HPDE6-E6E7 (cell line): ENCODE data around the gene PCDHGA10.
"Not testable (repeated sequence)": the region's sequence is repeated elsewhere in the genome, so short reads cannot be mapped to it uniquely, and the experiment has no call there.

ENCODE experiments used
- DNase-seq: peaks from one replicate; pipeline ENCODE4 v3.0.0; 2011; ENCODE audit warnings: missing footprints; ENCODE audit errors: extremely low spot score

PCDHGA10 gene

DNA sequence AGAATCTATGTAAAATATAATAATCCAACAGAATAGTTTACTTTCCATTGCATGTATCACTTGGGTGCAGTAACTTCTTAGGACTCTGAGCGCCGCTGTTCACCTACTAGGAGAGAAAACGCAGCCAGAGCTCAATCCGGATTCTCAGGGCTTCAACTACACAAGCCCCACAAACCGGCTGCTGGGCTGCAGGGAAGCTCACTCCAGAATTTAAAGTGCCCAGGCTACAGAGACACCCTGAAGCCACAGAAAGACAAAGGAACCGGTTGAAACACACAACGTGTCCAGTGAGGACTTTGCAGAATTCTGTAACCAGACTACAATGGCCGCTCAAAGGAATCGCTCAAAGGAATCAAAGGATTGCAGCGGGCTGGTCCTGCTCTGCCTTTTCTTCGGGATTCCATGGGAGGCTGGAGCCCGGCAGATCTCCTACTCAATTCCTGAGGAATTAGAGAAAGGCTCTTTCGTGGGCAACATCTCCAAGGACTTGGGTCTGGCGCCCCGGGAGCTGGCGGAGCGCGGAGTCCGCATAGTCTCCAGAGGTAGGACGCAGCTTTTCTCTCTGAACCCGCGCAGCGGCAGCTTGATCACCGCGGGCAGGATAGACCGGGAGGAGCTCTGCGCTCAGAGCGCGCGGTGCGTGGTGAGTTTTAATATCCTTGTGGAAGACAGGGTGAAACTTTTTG lies at the start of gene PCDHGA10:
TSS of gene PCDHGA10 (plus strand) at position 134 of the 686 bp plus-strand sequence. CDS start at position 323, 189 bp downstream.
- peak; percentile 59 for DNase-seq

DNA sequence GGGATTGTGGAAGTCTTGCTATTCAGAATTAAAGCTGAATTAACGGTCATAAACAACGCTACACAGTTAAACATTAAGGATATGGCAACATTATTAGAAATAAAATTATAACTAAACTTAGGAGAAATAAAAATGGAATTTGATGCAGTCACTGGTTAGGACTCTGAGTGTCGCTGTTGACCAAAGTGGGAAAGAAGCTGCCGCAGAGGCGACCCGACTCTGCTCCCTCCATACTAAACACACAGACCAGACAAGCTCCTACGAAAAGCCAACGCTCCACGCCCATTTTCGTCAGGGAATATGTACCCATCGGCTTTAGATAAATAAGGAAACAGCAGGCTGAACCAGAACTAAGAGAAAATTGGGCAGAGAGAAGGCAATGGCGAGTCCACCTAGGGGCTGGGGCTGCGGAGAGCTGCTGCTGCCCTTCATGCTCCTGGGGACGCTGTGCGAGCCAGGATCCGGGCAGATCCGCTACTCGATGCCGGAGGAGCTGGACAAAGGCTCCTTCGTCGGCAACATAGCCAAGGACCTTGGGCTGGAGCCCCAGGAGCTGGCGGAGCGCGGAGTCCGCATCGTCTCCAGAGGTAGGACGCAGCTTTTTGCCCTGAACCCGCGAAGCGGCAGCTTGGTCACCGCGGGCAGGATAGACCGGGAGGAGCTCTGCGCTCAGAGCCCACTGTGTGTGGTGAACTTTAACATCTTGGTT lies 48.7 kb upstream of the PCDHGA10 start, which contains the start of gene PCDHGA5:
TSS of gene PCDHGA5 (plus strand) at position 211 of the 709 bp plus-strand sequence. CDS start at position 380, 169 bp downstream.
- no peak for DNase-seq

DNA sequence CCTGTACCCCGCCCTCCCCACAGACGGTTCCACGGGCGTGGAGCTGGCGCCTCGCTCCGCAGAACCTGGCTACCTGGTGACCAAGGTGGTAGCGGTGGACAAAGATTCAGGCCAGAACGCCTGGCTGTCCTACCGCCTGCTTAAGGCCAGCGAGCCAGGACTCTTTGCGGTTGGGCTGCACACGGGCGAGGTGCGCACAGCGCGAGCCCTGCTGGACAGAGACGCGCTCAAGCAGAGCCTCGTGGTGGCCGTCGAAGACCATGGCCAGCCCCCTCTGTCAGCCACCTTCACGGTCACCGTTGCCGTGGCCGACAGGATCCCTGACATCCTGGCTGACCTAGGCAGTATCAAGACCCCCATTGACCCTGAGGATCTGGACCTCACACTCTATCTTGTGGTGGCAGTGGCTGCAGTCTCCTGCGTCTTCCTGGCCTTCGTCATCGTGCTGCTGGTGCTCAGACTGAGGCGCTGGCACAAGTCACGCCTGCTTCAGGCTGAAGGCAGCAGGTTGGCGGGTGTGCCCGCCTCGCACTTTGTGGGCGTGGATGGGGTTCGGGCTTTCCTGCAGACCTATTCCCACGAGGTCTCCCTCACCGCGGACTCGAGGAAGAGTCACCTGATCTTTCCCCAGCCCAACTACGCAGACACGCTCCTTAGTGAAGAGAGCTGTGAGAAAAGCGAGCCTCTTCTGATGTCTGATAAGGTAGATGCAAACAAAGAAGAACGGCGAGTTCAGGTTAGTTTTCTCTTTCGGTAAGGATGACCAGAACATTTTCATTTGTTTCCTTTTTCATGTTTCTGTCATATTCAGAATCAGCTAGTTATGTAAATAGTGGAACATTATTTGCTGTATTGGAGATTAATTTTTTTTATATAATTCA lies 46.5 kb upstream of the PCDHGA10 start:
- no peak for DNase-seq

DNA sequence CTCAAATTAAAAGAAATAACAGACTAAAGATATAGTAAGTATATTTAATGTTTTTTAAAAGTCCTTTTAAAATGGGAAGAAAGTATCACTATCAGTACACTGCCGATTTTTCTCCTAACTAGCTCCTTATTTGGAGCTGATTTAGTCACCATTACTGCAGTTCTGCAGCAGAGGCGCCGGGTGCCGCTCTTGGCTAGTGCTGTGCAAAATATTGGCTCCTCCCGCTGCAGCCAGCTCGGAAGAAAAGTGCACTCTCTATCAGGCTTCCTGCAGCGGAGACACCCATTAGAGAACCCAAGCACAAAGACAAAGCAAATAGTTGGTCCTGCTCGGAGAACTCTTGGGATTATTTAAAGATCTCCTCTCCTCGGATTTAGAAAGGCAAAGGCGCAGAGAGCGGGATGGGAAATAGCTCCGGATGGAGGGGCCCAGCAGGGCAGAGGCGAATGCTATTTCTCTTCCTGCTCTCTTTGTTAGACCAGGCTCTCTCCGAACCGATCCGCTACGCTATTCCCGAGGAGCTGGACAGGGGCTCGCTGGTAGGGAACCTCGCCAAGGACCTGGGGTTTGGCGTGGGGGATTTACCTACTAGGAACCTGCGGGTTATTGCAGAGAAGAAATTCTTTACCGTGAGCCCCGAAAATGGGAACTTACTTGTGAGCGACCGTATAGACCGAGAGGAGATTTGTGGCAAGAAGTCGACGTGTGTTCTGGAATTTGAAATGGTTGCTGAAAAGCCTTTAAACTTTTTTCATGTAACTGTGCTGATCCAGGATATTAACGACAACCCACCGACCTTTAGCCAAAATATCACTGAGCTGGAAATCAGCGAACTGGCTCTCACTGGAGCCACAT lies 42.6 kb upstream of the PCDHGA10 start, which contains the start of gene PCDHGB3:
TSS of gene PCDHGB3 (plus strand) at position 249 of the 855 bp plus-strand sequence. CDS start at position 402, 153 bp downstream.
- DNase-seq: no peak

DNA sequence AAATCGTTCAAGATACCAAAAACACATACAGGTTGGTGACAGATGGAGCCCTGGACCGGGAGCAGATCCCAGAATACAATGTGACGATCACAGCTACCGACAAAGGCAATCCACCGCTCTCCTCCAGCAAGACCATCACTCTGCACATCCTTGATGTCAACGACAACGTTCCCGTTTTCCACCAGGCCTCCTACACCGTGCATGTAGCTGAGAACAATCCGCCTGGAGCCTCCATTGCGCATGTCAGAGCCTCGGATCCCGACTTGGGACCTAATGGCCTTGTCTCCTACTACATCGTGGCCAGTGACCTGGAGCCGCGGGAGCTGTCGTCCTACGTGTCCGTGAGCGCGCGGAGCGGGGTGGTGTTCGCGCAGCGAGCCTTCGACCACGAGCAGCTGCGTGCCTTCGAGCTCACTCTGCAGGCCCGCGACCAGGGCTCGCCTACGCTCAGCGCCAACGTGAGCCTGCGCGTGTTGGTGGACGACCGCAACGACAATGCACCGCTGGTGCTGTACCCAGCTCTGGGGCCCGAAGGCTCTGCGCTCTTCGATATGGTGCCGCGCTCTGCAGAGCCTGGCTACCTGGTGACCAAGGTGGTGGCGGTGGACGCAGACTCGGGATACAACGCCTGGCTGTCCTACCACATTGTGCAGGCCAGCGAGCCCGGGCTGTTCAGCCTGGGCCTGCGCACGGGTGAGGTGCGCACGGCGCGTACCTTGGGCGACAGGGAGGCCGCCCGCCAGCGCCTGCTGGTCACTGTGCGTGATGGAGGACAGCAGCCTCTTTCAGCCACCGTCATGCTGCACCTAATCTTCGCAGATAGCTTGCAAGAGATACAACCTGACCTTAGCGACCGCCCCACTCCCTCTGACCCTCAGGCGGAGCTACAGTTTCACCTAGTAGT lies 41.0 kb upstream of the PCDHGA10 start:
- DNase-seq: no peak

DNA sequence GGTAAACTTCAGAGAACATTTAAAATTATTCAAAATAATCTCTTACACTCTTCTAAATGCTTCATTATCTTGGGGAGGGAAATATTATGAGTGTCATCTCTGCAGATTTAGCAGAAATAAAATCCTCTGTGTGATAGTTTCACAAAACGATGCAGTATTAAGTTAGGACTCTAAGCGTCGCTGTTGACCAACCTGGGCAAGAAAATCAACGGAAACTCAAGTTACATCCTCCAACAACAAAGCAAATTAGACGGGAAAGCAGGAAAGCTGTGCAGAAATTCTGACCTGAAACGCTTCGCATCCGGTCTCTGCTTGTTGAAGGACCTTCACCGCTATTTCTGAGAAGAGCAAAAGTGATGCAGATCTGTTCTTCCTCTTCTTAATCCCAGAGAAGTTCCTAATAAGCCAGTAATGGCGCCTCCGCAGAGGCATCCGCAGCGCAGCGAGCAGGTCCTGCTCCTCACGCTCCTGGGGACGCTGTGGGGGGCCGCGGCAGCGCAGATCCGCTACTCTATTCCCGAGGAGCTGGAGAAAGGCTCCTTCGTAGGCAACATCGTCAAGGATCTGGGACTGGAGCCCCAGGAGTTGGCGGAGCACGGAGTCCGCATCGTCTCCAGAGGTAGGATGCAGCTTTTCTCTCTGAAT lies 39.0 kb upstream of the PCDHGA10 start, which contains the start of gene PCDHGA6:
TSS of gene PCDHGA6 (plus strand) at position 219 of the 645 bp plus-strand sequence. CDS start at position 412, 193 bp downstream.
- DNase-seq: no peak

DNA sequence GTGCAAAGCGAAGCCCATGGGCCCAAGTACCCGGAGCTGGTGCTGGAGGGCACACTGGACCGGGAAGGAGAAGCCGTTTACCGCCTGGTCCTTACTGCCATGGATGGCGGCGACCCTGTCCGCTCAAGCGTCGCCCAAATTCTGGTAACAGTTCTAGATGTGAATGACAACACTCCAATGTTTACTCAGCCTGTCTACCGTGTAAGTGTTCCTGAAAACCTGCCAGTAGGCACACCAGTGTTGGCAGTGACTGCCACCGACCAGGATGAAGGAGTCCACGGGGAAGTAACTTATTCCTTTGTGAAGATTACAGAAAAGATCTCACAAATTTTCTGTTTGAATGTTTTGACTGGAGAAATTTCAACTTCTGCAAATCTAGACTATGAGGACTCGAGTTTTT lies 38.2 kb upstream of the PCDHGA10 start:
- no peak for DNase-seq

DNA sequence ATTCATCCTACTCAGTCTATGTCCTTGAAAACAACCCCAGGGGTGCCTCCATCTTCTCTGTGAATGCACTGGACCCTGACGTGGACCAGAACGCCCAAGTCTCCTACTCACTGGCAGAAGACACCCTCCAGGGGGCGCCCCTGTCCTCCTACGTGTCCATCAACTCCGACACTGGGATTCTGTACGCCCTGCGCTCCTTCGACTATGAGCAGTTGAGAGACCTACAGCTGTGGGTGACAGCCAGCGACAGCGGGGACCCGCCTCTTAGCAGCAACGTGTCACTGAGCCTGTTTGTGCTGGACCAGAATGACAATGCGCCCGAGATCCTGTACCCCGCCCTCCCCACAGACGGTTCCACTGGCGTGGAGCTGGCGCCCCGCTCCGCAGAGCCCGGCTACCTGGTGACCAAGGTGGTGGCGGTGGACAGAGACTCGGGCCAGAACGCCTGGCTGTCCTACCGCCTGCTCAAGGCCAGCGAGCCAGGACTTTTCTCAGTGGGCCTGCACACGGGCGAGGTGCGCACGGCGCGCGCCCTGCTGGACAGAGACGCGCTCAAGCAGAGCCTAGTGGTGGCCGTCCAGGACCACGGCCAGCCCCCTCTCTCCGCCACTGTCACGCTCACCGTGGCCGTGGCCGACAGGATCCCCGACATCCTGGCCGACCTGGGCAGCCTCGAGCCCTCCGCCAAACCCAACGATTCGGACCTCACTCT lies 37.2 kb upstream of the PCDHGA10 start:
- not testable (repeated sequence) for DNase-seq

DNA sequence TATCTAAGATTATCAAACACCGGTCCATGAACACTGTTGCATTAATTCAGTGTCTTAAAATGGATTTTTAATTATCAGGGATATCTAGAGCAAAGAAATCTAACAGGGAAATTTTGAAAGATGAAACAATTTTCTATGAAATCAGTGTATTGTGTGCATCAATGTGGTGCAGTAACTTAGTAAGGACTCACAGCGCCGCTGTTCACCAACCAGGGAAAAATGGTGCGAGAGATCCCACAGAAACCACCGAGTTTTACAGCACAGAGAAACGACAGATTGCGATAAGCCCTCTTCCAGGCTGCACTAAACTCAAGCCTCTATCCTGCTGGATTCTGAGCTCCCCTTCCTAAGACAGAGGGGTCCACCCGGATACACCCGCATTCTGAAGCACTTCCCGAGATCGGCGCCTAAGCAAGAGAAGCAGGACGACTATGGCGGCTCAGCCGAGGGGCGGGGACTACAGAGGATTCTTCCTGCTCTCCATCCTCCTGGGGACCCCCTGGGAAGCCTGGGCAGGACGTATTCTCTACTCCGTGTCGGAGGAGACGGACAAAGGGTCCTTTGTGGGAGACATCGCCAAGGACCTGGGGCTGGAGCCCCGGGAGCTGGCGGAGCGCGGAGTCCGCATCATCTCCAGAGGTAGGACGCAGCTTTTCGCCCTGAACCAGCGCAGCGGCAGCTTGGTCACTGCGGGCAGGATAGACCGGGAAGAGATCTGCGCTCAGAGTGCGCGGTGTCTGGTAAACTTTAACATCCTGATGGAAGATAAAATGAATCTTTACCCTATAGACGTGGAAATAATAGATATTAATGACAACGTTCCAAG lies 30.1 kb upstream of the PCDHGA10 start, which contains the start of gene PCDHGA7:
TSS of gene PCDHGA7 (plus strand) at position 274 of the 826 bp plus-strand sequence. CDS start at position 432, 158 bp downstream.
- no peak for DNase-seq

DNA sequence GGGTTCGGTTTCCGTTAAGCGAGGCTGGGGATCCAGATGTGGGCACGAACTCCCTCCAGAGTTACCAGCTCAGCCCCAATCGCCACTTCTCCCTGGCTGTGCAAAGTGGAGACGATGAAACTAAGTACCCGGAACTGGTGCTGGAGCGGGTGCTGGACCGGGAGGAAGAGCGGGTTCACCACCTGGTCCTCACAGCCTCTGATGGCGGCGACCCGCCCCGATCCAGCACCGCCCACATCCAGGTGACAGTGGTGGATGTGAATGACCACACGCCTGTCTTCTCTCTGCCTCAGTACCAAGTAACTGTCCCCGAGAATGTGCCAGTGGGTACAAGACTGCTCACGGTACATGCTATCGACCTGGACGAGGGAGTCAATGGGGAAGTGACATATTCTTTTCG lies 29.4 kb upstream of the PCDHGA10 start:
- DNase-seq: no peak

DNA sequence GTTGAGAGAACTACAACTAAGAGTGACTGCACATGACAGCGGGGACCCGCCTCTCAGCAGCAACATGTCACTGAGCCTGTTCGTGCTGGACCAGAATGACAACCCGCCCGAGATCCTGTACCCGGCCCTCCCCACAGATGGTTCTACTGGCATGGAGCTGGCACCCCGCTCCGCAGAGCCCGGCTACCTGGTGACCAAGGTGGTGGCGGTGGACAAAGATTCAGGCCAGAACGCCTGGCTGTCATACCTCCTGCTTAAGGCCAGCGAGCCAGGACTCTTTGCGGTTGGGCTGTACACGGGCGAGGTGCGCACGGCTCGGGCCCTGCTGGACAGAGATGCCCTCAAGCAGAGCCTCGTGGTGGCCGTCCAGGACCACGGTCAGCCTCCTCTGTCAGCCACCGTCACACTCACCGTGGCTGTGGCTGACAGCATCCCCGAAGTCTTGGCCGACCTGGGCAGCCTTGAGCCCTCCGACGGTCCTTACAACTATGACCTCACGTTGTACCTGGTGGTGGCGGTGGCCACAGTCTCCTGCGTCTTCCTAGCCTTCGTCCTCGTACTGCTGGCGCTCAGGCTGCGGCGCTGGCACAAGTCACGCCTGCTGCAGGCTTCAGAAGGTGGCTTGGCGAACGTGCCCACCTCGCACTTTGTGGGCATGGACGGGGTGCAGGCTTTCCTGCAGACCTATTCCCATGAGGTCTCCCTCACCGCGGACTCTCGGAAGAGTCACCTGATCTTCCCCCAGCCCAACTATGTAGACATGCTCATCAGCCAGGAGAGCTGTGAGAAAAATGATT lies 28.1 kb upstream of the PCDHGA10 start:
- DNase-seq: no peak

DNA sequence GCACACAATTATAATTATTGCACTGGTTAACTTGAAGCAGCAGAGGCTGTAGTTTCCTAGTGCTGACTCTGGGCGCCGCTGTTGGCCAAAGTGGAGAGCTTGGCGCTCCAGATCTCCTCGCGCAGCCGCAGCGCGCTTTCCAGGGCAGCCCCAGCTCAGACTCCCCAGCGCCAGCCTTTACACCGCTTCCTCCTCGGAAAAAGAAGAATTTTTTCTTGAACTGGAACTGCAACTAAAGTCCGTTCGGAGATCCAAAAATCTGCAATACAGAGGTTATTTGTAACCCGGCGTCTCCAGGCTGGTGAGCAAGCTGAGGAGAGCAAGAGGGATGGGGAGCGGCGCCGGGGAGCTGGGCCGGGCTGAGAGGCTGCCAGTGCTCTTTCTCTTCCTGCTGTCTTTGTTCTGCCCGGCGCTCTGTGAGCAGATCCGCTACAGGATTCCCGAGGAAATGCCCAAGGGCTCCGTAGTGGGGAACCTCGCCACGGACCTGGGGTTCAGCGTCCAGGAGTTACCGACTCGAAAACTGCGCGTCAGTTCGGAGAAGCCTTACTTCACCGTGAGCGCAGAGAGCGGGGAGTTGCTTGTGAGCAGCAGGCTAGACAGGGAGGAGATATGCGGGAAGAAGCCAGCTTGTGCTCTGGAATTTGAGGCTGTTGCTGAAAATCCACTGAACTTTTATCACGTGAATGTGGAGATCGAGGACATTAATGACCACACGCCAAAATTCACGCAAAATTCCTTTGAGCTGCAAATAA lies 25.1 kb upstream of the PCDHGA10 start, which contains the start of gene PCDHGB4:
TSS of gene PCDHGB4 (plus strand) at position 142 of the 755 bp plus-strand sequence. CDS start at position 329, 187 bp downstream.
- not testable (repeated sequence) for DNase-seq

DNA sequence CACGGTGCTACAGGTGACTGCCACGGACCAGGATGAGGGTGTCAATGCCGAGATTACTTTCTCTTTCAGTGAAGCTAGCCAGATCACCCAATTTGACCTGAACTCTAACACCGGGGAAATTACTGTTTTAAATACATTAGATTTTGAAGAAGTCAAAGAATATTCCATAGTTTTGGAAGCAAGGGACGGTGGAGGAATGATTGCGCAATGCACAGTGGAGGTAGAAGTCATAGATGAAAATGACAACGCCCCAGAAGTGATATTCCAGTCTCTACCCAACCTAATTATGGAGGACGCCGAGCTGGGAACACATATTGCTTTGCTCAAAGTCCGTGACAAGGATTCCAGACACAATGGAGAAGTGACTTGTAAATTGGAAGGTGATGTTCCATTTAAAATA lies 24.1 kb upstream of the PCDHGA10 start:
- no peak for DNase-seq

DNA sequence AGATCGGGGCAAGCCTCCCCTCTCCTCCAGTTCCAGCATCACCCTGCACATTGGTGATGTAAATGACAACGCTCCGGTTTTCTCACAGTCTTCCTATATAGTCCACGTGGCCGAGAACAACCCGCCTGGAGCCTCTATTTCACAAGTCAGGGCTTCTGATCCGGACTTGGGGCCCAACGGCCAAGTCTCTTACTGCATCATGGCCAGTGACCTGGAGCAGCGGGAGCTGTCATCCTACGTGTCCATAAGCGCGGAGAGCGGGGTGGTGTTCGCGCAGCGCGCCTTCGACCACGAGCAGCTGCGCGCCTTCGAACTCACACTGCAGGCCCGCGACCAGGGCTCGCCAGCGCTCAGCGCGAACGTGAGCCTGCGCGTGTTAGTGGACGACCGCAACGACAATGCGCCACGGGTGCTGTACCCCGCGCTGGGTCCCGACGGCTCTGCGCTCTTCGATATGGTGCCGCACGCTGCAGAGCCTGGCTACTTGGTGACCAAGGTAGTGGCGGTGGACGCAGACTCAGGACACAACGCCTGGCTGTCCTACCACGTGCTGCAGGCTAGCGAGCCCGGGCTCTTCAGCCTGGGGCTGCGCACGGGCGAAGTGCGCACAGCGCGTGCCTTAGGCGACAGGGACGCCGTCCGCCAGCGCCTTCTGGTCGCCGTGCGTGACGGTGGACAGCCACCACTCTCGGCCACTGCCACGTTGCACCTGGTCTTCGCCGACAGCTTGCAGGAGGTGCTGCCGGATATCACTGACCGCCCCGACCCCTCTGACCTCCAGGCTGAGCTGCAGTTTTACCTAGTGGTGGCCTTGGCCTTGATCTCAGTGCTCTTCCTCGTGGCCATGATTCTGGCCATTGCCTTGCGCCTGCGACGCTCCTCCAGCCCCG lies 23.4 kb upstream of the PCDHGA10 start:
- DNase-seq: no peak
